GM19023 (cell line): Measurements from ENCODE around the gene LGALS1.
"Not testable (repeated sequence)": the region's sequence is repeated elsewhere in the genome, so short reads cannot be mapped to it uniquely, and the experiment has no call there.

Source experiments
- ATAC-seq: cut with Tn5 transposase; IDR thresholded peaks from one replicate; pipeline ENCODE4 v1.9.1; 2021; ENCODE audit warnings: mild to moderate bottlenecking, moderate library complexity; ENCODE audit not compliant: unreplicated experiment

The LGALS1 gene

GRCh38 chr22:37639070-37639760, 36.2 kb upstream of the LGALS1 start, which contains the start of gene SH3BP1:
Gene SH3BP1, plus strand, starts transcription at chr22:37639669. Its CDS starts 119 bp downstream, at chr22:37639788.
- no peak for ATAC-seq

GRCh38 chr22:37639771-37640590, 35.5 kb upstream of the LGALS1 start:
- ATAC-seq, result no peak

GRCh38 chr22:37640591-37641560, 34.6 kb upstream of the LGALS1 start:
- no peak for ATAC-seq

DNA sequence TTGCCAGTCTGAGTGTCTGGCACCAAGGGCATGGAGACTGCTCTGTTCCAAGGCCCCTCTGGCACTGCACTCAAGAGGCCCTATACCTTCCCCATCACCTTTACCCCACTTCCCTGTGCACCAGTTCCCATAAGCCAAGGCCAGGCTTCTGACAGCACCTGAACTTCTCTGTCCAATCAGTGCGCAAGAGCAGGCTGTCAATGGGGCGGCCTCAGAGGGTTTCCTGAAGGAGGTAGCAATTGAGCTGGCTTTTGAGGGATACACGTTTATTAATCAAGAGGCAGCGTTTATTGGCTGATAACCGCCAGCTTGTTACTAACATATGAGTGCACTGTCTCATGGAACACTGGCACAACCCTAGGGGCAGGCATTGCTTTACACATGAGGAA, 33.9 kb upstream of the LGALS1 start:
- ATAC-seq, result no peak

- ATAC-seq, result no peak
Observed at GRCh38 chr22:37643225-37643847, 32.1 kb upstream of the LGALS1 start.

GRCh38 chr22:37647317-37647716, 28.1 kb upstream of the LGALS1 start:
- no peak for ATAC-seq

DNA sequence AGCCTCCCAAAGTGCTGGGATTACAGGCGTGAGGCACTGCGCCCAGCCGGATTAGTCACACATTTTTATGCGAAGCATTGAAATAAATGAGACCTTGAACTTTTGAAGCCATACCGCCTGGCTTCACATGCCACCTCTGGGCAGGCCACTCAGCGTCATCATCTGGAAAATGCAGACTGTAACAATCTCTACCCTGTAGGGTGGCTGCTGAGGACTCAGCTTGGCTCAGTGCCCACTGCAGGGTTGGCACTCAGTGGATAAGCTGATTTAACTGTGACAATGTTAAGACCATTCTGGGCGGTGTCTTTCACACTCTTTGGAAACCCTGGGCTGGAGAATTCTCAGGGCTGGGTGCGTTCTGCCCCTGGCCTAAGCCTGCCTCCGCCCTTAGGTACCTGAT, 27.5 kb upstream of the LGALS1 start:
- ATAC-seq, result no peak

- no peak for ATAC-seq
Observed at GRCh38 chr22:37650463-37651136, 24.8 kb upstream of the LGALS1 start.

DNA sequence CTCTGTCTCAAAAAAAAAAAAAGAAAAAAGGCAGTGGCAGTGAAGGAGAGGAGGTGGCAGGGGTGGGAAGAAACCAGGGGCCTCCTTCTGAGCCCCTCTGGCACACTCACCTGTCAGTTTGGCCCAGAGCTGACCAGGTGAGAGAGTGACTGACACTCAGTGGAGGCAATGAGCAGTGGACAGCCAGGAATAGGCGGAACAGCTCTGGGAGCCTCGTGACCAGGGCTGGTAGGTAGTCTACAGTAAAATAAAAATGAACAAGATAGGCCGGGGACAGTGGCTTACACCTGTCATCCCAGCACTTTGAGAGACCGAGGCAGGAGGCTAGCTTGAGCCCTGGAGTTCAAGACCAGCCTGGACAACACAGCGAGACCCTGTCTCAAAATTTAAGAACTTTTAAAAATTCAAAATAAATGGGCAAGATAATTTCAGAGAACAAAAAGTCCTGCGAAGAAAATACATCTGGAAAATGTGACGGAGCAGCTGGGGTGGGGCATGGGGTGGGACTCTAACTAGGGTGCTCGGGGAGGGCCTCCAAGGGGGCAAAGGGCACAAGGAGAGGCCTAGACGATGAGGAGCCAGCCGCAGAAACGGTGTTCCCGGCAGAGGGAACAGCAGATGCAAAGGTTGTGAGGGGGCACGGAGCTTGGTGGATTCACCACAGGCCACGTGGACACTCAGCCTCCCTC, 20.7 kb upstream of the LGALS1 start:
- no peak for ATAC-seq

GRCh38 chr22:37655252-37655563, 20.2 kb upstream of the LGALS1 start:
- no peak for ATAC-seq

- ATAC-seq, result not testable (repeated sequence)
Observed at GRCh38 chr22:37656583-37656982, 18.9 kb upstream of the LGALS1 start.

DNA sequence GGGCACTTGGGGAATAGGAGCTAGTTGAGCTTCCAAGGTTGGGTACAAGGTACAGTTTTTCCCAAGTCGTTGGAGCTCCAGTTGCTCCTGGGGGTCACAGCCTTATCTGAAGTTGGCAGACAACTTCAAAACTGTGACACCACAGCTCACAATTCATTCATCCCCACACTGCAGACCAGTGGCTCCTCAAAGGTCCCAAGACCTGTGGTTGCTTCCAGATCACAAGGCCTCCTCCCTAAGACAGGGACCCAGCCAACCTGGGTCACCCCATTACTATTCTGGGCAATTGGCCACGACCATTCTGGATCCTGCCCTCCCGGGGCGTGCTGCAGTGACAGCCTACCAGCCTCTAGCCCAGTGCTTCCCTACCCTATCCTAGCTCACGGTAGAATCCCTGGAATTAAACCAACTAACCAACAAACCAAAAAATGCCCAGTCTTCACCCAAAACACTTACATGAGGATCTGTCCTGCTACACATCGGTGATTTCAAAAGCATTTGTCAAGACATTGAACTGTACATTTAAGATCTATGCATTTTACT, 17.8 kb upstream of the LGALS1 start:
- no peak for ATAC-seq

DNA sequence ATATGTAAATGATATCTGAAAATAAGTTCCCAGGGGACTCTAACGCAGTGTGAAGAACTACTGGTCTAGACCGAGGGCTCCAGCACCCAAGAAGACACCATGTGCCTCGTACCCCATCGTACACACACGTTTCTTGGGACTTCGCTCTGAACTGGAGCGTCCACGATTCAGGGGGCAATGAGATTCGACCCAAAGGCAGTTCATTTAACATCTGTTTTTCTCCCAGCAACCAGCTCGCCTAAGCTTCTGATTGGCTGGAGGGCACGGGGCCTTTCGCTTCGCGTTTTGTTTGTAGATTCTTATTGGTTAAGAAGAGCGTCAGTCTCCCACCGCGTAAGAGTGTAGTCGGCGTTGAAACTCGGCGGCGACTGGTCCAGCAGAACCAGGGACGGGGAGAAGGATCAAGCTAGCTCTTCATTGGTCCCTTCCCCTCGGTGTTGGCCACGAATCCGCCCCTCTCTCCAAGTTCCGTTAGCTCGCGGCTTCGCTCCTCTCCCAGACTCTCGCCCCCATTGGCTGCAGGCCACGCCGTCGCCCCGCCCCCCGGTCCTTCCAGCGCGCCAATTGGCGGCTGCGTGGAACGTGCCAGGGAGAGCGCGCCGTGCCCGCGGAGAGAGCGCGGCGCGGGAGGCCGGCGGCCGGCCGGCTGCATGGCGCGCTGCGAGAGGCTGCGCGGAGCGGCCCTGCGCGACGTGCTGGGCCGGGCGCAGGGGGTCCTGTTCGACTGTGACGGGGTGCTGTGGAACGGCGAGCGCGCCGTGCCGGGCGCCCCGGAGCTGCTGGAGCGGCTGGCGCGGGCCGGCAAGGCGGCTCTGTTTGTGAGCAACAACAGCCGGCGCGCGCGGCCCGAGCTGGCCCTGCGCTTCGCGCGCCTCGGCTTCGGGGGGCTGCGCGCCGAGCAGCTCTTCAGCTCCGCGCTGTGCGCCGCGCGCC, 17.0 kb upstream of the LGALS1 start, which contains the start of gene PDXP:
PDXP (plus strand) TSS at position 591 of the 933 bp plus-strand sequence; CDS start at position 651, 60 bp downstream.
- peak; percentile 86 for ATAC-seq

DNA sequence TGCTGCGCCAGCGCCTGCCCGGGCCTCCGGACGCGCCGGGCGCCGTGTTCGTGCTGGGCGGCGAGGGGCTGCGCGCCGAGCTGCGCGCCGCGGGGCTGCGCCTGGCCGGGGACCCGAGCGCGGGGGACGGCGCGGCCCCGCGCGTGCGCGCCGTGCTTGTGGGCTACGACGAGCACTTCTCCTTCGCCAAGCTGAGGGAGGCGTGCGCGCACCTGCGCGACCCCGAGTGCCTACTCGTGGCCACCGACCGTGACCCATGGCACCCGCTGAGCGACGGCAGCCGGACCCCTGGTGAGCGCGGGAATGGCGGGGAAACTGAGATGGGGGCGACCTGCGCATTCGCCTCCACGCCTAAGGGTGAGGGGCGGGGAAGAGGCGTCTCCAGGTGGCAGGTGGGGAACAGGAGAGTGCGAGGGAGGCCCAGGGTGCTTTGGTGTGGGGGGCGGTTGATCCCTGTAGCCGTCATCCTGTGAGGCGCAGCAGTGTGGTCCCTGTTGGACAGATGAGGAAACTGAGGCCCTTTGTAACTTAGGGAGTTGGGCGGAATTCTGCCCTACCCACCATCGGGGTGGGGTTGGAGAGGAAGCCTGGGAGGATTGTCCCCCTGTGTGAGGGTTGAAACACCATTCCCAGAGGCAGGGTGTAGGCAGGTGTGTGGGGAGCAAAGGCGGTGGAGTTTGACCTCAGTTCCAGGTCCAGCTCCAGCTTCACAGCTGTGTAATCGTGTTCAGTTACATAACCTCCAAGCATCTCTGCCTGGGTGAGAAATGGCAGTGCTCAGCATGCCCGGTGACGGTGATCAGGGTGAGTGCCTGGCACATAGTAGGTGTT, 16.2 kb upstream of the LGALS1 start:
- no peak for ATAC-seq

DNA sequence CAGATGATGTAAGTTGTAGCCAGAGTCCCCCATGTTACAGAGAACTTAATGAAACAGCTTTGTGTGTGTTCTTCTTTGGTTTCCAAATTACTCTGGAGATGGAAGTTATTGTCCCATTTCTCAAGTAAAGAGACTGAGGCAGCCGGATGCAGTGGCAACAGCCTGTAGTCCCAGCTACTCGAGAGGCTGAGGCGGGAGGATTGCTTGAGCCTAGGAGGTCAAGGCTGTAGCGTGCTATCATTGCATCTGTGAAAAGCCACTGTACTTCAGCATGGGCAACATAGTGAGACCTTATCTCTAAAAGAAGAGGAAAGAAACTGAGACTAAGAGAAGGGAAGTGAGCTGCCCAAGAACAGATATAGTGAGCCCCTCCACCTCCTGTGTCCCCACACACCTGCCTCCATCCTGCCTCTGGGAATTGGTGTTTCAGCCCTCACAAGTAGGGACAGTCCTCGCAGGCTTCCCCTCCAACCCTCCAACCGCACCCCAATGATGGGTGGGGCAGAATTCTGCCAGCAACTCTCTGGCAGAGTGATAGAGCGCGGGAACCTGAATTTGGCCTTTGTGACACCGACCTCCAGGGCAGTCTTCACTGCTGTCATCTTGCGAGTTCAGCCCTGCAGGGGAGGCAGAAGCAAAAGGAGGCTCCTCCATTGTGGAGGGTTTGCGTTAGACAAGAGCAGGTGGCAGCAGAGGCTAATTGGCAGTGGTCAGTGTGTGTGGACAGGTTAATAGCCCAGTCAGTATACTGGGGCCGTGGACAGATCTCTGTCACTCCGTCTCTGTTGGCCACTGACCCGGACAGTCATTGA, 15.3 kb upstream of the LGALS1 start:
- ATAC-seq, result no peak

- no peak for ATAC-seq
Observed at GRCh38 chr22:37660709-37661045, 14.8 kb upstream of the LGALS1 start.
